Left ventricle myocardium inferior (tissue), 1 donor: ENCODE results near the gene HAND1. TPM values are rescaled to one million over a fixed set of nuclear protein-coding genes. Genes with fewer than 3 reads are reported as not detected.

Experiments used
- DNase-seq: peaks from one replicate; pipeline ENCODE4 v3.0.0-alpha.2; 2020
- H3K27ac ChIP-seq: fragments of 200-600 bp; replicated peaks from 2 replicates; pipeline ENCODE4 v1.8.0; 2021
- H3K27me3 ChIP-seq: fragments of 200-600 bp; 2 replicates; pipeline ENCODE4 v1.8.0; 2021; ENCODE audit warnings: low read depth
- H3K36me3 ChIP-seq: fragments of 200-600 bp; 2 replicates; pipeline ENCODE4 v1.8.0; 2021
- H3K4me1 ChIP-seq: fragments of 200-600 bp; 2 replicates; pipeline ENCODE4 v1.8.0; 2021
- H3K4me3 ChIP-seq: fragments of 200-600 bp; 2 replicates; pipeline ENCODE4 v1.8.0; 2021; ENCODE audit warnings: mild to moderate bottlenecking, moderate library complexity
- H3K9me3 ChIP-seq: fragments of 200-600 bp; replicated peaks from 2 replicates; pipeline ENCODE4 v1.8.0; 2021
- CTCF ChIP-seq: fragments of 200-600 bp; IDR thresholded peaks from 2 replicates; pipeline ENCODE4 v1.8.0; 2021; ENCODE audit warnings: antibody characterized with exemption, mild to moderate bottlenecking, borderline replicate concordance
- intact Hi-C: fragments of 100-400 bp; cut with micrococcal nuclease; formaldehyde crosslinking; loops from one replicate; pipeline ENCODE4 v1.11.0; 2022
- total RNA-seq: library from RNA; stranded (reverse); fragmentation: NEBNext Ultra II Directional; extraction: Animal tissue kit (Norgen Biotek cat#: 25700); gene quantifications from one replicate; pipeline ENCODE4 v1.2.1, GENCODE V29; 2021
- donor health status: DM: no; HTN: yes; CAD: no; lungs with severe emphysema.

The HAND1 gene
- total RNA-seq, 1 donor from 2014 or later = 26.2 TPM

GRCh38 chr5:154498994-154499393 lies 21.0 kb upstream of the HAND1 start:
- H3K4me3 ChIP-seq = no peak overlapping the region
- TF ChIP-seq CTCF = no peak
- no peaks in the 10 kb centered on the region for H3K4me1 ChIP-seq
- no peaks in the 10 kb centered on the region for H3K36me3 ChIP-seq
- H3K27me3 ChIP-seq = peaks cover 71% of the 10 kb centered on the region
- DNase-seq = no peak
- intact Hi-C loops = no loop called here
- H3K27ac ChIP-seq = no peak overlapping the region
- H3K9me3 ChIP-seq = no peaks in the 10 kb centered on the region

- no peak for DNase-seq
Observed at GRCh38 chr5:154498591-154498990, 20.6 kb upstream of the HAND1 start.

GRCh38 chr5:154494036-154494435 lies 16.0 kb upstream of the HAND1 start:
- no peak overlapping the region for H3K27ac ChIP-seq
- no peak for TF ChIP-seq CTCF
- no peak overlapping the region for H3K4me3 ChIP-seq
- intact Hi-C loops = no loop called here
- no peaks in the 10 kb centered on the region for H3K4me1 ChIP-seq
- H3K27me3 ChIP-seq = peaks cover 96% of the 10 kb centered on the region
- no peaks in the 10 kb centered on the region for H3K36me3 ChIP-seq
- H3K9me3 ChIP-seq = no peaks in the 10 kb centered on the region
- DNase-seq = no peak

More at GRCh38 chr5:154498591-154498990, 20.6 kb upstream of the HAND1 start:
- Histone ChIP-seq H3K9me3 (no peaks in the 10 kb centered on the region), H3K27me3 (peaks cover 74% of the 10 kb centered on the region), H3K4me3 (no peak overlapping the region), H3K4me1 (no peaks in the 10 kb centered on the region), H3K27ac (no peak overlapping the region), H3K36me3 (no peaks in the 10 kb centered on the region)
- TF ChIP-seq CTCF = no peak
- intact Hi-C loops = no loop called here

GRCh38 chr5:154493274-154493673 lies 15.2 kb upstream of the HAND1 start:
- H3K4me1 ChIP-seq = no peaks in the 10 kb centered on the region
- no peak for TF ChIP-seq CTCF
- H3K27ac ChIP-seq = no peak overlapping the region
- H3K4me3 ChIP-seq = no peak overlapping the region
- intact Hi-C loops = no loop called here
- H3K9me3 ChIP-seq = no peaks in the 10 kb centered on the region
- no peak for DNase-seq
- H3K36me3 ChIP-seq = no peaks in the 10 kb centered on the region
- H3K27me3 ChIP-seq = peaks cover 99% of the 10 kb centered on the region

- Histone ChIP-seq H3K9me3 (no peaks in the 10 kb centered on the region), H3K4me3 (no peak overlapping the region), H3K27me3 (peaks cover 99% of the 10 kb centered on the region), H3K4me1 (no peaks in the 10 kb centered on the region), H3K27ac (no peak overlapping the region), H3K36me3 (no peaks in the 10 kb centered on the region)
- intact Hi-C loops = no loop called here
- no peak for DNase-seq
- no peak for TF ChIP-seq CTCF
Observed at GRCh38 chr5:154491941-154492340, 13.9 kb upstream of the HAND1 start.

GRCh38 chr5:154487541-154487940 lies 9.5 kb upstream of the HAND1 start:
- H3K9me3 ChIP-seq = no peaks in the 10 kb centered on the region
- DNase-seq = no peak
- no peaks in the 10 kb centered on the region for H3K36me3 ChIP-seq
- H3K27me3 ChIP-seq = peaks cover 100% of the 10 kb centered on the region
- TF ChIP-seq CTCF = no peak
- H3K4me1 ChIP-seq = peaks cover 22% of the 10 kb centered on the region
- H3K27ac ChIP-seq = no peak overlapping the region
- H3K4me3 ChIP-seq = no peak overlapping the region
- intact Hi-C loops = no loop called here
